ACHN (cell line): ENCODE measurements around the gene NUP50.

Experiments used
- DNase-seq: peaks from one replicate; pipeline ENCODE4 v3.0.0-alpha.2; 2015
- in situ Hi-C: cut with HindIII; loops from 2 replicates; pipeline ENCODE4 v1.10.0; 2017; ENCODE audit warnings: low sequenced_read_pairs, low pct_ligation_motif_present, low pct_unique_long_range_greater_than_20kb

Gene NUP50, protein sequence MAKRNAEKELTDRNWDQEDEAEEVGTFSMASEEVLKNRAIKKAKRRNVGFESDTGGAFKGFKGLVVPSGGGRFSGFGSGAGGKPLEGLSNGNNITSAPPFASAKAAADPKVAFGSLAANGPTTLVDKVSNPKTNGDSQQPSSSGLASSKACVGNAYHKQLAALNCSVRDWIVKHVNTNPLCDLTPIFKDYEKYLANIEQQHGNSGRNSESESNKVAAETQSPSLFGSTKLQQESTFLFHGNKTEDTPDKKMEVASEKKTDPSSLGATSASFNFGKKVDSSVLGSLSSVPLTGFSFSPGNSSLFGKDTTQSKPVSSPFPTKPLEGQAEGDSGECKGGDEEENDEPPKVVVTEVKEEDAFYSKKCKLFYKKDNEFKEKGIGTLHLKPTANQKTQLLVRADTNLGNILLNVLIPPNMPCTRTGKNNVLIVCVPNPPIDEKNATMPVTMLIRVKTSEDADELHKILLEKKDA

GRCh38 chr22:45163451-45164269, at the start of gene NUP50:
Gene NUP50 (plus strand): TSS chr22:45163925. CDS start chr22:45168178, 4,253 bp downstream.
- DNase-seq: peak; percentile 93
- in situ Hi-C loops: no loop called here

- no peak for DNase-seq
- in situ Hi-C loops: no loop called here
Measured at GRCh38 chr22:45120440-45120839, 43.3 kb upstream of the NUP50 start.

GRCh38 chr22:45120931-45121330, 42.8 kb upstream of the NUP50 start:
- in situ Hi-C loops: no loop called here
- DNase-seq: no peak

DNA sequence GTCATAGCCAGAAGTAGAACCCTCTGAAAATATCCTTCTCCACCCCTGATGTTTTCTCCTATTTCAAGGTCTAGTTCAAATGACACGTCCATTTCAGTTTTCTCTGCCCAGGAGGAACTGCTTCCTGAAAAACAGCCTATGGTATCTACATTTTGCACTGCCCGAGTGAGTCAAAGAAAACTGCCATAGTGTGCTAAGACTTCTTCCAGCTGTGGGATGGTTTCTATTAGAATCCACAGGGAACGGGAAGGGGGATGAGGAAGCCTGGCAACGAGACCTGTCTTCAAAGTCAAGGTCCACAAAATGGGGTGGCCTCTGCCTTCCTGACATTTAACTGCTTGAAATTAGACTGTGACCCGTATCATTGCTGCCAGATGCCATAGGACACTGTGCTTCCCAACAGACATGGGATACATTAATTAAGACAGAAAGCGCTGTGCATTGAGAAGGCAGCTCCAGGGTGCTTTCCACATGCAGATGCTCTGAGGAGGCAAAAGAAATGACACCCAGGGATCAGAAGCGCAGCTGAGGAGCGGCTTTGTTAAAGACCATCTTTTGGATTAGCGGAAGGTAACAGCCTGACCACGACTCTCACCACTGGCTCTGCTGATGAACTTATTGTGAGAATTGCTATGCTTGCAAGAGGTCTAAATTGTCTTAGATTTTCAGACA, 39.4 kb upstream of the NUP50 start:
- DNase-seq: no peak
- in situ Hi-C loops: no loop called here

DNA sequence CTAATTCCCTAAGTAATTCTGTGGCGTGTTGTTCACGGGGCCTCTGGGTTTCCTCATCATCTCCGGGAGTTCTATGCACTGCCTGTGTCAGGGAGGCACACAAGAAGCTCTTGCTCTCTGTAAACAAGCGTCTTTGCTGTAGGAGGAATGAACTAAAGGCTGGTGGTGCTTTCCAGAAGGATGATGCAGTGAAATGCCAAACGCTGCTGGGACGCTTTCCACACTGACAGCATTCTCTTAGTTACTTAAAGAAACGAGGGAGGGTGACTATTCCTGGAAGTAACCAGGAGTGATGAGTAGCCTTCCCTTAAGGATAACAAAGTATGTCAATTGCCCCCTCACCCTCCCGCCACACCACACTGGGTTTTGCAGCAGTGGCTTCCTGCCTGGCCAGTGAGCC, 38.5 kb upstream of the NUP50 start:
- in situ Hi-C loops: no loop called here
- no peak for DNase-seq

GRCh38 chr22:45127866-45128265, 35.9 kb upstream of the NUP50 start:
- DNase-seq: peak; percentile 22
- in situ Hi-C loops: no loop called here

- in situ Hi-C loops: no loop called here
- DNase-seq: no peak
Measured at GRCh38 chr22:45129703-45130524, 33.8 kb upstream of the NUP50 start.

- in situ Hi-C loops: no loop called here
- DNase-seq: no peak
Measured at GRCh38 chr22:45130891-45131290, 32.8 kb upstream of the NUP50 start.

DNA sequence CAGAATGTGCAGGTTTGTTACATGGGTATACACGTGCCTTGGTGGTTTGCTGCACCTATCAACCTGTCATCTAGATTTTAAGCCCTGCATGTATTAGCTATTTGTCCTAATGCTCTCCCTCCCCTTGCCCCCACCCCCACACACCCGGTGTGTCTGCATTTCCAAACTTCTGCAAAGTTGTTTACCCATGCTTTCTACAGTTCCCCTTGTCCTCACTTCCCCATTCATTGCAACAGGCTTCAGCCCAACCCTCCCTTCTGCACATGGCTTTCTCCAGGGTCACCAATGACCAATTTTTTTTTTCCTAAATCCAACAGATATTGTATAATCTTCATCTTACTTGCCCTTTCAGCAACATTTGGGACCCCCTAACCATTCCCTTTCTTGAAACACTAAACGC, 32.0 kb upstream of the NUP50 start:
- DNase-seq: no peak
- in situ Hi-C loops: no loop called here

DNA sequence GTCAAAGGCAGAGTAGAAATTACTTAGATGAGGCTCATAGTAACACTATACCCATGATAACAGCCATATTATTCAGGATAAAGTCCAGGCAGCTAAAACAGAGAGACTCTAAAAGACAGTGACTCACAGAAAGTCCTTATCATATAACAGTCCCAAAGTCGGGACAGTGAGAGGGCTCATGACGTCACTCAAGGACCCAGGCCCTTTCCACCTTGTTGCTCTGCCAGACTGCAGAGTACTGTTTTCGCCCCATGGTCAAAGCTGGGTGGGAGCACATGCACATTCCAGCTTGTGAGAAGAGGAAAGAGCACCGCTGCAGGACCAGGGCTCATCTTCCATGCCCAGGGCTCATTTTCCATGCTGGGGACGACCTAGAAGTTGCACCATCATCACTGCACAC, 29.4 kb upstream of the NUP50 start:
- in situ Hi-C loops: no loop called here
- no peak for DNase-seq

- DNase-seq: no peak
- in situ Hi-C loops: no loop called here
Measured at GRCh38 chr22:45136594-45136993, 27.1 kb upstream of the NUP50 start.

GRCh38 chr22:45139693-45140092, 24.0 kb upstream of the NUP50 start:
- DNase-seq: no peak
- in situ Hi-C loops: no loop called here

DNA sequence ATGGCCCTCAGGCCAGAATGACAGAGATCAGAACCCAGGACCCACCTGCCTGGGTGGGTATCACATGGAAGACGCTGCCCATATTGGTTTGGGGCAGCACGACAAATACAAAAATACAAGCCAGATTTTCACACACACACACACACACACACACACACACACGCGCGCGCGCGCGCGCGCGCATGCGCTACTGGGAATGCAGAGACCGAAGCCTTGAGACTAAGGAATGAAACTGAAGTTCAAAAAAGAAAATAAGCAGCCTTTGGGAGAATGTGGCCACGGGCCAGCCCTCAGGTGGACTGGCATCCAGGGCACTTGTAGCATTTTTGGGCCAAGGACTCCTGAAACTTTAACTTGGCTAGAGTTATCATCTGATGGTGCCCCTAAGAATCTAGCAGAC, 21.3 kb upstream of the NUP50 start:
- in situ Hi-C loops: no loop called here
- DNase-seq: no peak

DNA sequence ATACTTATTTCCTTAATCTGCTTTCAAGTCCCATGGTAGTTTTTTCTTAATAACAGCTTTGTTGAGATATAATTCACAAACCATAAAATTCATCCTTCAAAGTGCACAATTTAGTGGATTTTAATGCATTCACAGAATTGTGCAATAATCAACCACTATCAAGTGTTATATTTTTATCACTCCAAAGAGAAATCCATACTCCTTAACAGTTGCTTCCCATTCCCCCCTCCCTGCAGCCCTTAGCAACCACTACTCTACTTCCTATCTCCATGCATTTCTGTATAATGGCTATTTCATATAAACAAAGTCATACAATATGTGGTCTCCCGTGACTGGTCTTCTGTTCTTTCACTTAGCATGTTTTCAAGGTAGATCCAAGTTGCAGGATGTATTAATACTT, 18.8 kb upstream of the NUP50 start:
- in situ Hi-C loops: no loop called here
- no peak for DNase-seq

- no peak for DNase-seq
- in situ Hi-C loops: no loop called here
Measured at GRCh38 chr22:45149671-45150070, 14.1 kb upstream of the NUP50 start.

DNA sequence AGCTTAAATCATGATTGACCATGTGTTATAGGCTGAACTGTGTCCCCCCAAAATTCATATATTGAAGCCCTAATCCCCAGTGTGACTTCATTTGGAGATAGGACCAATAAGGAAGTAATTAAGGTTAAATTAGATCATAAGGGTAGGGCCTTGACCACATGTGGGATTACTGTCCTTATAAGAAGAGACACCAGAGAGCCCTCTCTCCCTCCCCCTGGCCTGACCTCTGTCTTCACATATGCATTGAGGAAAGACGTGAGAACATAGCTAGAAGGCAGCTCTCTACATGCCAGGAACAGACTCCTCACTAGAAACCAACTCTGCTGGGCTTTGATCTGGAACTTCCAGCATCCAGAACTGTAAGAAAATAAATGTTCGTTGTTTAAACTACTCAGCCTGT, 13.6 kb upstream of the NUP50 start:
- DNase-seq: no peak
- in situ Hi-C loops: no loop called here

GRCh38 chr22:45151503-45151902, 12.2 kb upstream of the NUP50 start:
- in situ Hi-C loops: no loop called here
- DNase-seq: no peak

DNA sequence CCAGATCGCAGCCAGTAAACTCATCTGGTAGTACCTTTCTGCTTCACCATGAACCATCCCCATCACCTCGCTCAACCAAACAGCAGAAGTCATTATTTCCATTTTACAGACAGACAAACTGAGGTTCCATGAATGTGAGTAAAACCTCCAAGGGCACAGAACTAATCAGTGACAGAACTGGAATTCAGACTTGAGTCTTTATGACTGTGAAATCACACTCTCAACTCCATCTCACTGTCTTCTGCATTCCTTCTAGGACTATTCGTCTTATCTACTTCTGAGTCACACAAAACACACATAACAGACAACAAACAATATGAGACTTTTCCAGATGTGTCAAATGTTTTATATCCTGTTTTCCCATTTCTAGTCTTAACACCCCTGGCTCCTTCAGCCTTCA, 9.3 kb upstream of the NUP50 start:
- in situ Hi-C loops: no loop called here
- DNase-seq: no peak
